Camera-type eye (tissue), 1 donor: Measurements from ENCODE around the gene SF3B1. TPM values are rescaled to one million over a fixed set of nuclear protein-coding genes. Genes with fewer than 3 reads are reported as not detected.

Source experiments
- total RNA-seq: library from RNA; depleted of rRNA; stranded (reverse); fragments of >200 nt; gene quantifications from one replicate; pipeline ENCODE4 v1.2.3, GENCODE V29; 2014

SF3B1 gene, protein sequence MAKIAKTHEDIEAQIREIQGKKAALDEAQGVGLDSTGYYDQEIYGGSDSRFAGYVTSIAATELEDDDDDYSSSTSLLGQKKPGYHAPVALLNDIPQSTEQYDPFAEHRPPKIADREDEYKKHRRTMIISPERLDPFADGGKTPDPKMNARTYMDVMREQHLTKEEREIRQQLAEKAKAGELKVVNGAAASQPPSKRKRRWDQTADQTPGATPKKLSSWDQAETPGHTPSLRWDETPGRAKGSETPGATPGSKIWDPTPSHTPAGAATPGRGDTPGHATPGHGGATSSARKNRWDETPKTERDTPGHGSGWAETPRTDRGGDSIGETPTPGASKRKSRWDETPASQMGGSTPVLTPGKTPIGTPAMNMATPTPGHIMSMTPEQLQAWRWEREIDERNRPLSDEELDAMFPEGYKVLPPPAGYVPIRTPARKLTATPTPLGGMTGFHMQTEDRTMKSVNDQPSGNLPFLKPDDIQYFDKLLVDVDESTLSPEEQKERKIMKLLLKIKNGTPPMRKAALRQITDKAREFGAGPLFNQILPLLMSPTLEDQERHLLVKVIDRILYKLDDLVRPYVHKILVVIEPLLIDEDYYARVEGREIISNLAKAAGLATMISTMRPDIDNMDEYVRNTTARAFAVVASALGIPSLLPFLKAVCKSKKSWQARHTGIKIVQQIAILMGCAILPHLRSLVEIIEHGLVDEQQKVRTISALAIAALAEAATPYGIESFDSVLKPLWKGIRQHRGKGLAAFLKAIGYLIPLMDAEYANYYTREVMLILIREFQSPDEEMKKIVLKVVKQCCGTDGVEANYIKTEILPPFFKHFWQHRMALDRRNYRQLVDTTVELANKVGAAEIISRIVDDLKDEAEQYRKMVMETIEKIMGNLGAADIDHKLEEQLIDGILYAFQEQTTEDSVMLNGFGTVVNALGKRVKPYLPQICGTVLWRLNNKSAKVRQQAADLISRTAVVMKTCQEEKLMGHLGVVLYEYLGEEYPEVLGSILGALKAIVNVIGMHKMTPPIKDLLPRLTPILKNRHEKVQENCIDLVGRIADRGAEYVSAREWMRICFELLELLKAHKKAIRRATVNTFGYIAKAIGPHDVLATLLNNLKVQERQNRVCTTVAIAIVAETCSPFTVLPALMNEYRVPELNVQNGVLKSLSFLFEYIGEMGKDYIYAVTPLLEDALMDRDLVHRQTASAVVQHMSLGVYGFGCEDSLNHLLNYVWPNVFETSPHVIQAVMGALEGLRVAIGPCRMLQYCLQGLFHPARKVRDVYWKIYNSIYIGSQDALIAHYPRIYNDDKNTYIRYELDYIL
- total RNA-seq: 497 TPM

DNA sequence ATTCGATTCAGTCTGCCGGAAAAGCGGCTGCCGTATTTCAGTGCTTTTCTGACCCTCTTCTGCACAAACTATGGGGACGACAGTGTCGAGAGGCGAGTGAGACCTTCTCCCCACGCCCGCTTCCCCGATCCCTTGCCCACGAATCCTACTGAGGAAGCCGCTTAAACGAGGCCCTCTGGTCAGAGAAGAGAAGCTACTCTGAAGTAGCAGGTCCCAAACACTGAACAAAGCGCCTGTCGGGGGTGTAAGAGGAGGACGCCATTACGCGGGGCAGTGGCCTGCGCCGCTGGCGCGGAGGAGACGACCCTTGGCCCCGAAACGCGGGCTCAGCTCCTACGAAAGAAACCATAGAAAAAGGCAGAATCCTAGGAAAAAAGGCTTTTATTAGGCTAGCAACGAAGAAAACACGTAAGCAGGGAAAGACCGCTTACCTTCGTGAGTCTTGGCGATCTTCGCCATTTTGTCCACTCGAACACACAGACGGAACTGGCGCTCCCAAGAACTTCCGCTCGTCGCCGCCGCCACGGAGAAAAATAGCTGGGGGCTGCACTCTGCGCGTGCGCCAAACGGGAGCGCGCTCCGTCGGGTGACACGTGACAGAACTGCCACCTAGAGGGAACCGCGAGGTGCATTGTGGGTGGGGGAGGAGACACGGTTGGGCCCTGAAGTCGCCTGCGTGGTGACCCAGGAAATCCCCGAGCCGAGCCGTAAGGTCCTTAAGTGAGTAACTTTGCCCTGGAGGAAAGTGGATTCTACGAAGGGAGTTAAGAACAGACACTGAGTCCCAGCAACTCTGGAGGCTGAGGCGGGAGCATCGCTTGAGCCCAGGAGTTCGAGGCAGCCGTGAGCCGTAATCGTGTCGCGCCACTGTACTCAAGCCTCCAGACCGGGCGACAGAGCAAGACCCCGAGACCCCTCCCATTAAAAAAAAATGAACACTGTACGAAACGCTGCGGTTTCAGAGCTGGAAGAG lies at the start of gene SF3B1:
Gene SF3B1 (minus strand): TSS at position 488 of the 973 bp plus-strand sequence. CDS start 29 bp downstream, at position 459.

DNA sequence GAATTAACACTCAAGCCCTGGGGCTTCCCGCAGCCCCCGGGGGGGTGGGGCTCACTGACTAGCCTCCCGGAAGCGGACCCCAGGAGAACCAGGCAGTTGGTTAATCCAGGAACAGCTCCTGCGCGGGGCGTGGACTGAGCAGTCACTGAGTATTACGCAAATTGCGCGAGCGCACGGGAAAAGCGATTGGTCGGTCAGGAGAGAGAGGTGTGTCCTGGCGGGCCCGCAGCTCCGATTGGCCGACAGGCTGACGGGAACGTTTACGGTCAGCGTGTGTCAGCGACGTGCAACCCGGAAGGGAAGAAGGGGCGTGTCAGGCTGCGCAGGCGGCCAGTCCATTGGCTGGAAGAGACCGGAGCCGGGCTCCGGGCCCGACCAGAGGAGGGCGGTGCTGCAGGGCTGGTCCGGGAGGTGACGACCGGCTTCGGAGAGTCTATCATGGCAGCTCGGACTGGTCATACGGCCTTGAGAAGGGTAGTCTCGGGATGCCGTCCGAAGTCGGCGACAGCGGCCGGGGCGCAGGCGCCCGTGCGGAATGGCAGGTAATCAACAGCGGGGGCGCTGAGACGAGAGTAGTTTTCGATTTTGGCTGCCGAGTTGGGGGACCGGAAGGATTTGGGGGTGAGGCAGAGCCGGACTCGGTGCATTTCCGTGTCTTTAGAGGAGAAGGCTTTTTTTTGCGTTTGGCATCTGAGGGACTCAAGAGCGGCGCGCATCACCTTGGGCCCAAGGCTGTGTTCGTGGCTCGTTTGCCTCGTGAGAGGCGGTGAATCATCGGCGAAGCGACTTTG lies 18.5 kb upstream of the SF3B1 start, which contains the start of gene COQ10B:
Gene COQ10B (plus strand): TSS at position 430 of the 791 bp plus-strand sequence. CDS start 9 bp downstream, at position 439.

Other genes with a start within 250 kb of the SF3B1 start
- gene ANKRD44, start 124.2 kb downstream of the SF3B1 start, total RNA-seq: 42.0 TPM
- 24.7 TPM for gene COQ10B, start 18.5 kb upstream of the SF3B1 start, total RNA-seq
- 223 TPM for gene HSPD1, start 64.8 kb upstream of the SF3B1 start, total RNA-seq
- 92.6 TPM for gene HSPE1, start 65.4 kb upstream of the SF3B1 start, total RNA-seq
- gene MOB4, start 81.0 kb upstream of the SF3B1 start, total RNA-seq: 49.0 TPM
- 30.3 TPM for gene RFTN2, start 240.6 kb upstream of the SF3B1 start, total RNA-seq